ENCODE results near the gene INTS7.
"Not testable (repeated sequence)": the region's sequence is repeated elsewhere in the genome, so short reads cannot be mapped to it uniquely, and the experiment has no call there.

The INTS7 gene

DNA sequence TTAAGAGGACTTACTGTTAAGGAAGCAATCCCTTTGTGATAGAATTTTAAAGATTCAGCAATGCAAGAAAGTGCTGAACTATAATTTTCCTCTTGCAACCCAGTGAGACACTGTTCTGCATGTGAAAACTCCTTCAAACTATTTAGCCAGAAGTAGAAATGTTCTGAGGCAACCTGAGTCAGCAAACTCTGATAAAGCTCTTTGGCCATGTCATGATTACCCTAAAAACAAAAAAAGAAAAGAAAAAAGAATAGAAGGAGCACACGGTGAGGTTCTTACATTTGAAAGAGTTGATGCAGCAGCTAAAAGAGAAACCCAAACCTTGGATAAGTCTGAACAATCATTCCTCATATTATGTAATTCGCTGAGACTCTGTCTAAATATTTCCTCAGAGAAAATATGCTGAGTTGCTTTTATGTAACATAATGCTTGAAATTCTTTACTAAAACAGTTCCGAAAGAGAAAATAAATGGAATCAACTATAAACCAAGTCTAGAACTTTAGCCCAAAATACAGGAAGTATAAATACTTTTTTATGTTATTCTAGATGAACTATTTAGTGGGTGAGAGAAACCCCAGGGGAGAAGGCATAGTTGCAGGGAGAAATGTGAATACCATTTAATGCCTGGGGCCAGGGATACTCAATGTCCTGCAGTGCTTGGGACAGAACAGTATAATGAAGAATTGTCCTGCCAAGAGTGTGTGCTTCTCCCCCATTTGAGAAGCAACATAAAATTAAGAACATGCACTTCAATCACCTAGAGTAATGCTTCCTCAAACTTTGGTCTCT is 60.0 kb downstream of the INTS7 start:
- DNase-seq: no peak

DNA sequence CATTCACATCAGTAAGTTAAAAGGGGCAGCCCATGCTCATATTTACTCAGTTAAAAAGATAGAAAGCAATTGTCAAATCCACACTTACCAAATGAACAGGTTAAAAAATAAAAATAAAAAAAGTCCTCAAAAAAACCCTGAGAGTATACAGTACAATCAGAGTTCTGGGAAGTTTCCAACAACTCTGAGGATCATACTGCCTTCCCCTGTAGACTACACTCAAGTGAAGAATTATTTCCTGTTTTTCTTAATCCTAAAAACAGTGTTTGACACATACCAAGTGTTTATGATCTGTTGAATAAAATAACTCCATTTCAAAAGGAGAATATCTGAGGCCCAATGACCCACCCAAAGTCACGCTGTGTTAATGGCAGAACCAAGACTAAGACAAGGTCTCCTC is 61.8 kb downstream of the INTS7 start:
- DNase-seq: no peak

DNA sequence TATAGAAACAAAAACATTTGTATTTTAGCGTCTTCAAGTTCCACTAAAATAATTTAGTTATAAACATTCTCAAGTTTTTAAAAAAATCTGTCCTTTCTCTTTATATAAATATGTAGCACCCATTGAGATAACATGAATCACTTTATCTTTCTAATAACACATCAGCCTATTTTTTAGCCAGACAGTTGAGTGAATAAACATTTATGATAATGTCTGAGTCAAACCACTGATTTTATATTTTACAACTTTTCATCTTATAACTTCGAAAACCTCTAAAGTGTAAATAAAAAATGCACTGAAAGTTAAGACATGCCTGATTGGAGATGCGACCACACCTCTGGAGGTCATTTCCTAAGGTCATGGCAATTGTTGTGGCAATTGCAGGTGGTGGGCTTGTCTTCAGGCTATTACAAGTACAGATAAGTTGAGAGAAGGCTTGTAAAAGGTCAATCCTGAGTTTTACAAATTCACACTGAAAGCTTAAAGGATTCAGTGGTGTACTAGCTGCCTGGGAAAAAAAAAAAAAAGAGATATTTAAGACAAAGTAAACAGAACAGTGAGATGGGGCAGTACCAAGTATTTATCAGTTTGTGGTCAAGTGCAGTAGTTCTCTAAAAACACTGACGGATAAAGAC is 67.0 kb downstream of the INTS7 start:
- DNase-seq: no peak

- DNase-seq: no peak
These were observed 67.7 kb downstream of the INTS7 start for GRCh38 chr1:211967704-211968103.

- DNase-seq: peak in 1 of 2 donors; percentile 7
These were observed 70.1 kb downstream of the INTS7 start for GRCh38 chr1:211965108-211965805.

GRCh38 chr1:211959680-211960079 is 75.7 kb downstream of the INTS7 start:
- no peak for DNase-seq

- DNase-seq: no peak
These were observed 76.1 kb downstream of the INTS7 start for GRCh38 chr1:211959221-211959620.

DNA sequence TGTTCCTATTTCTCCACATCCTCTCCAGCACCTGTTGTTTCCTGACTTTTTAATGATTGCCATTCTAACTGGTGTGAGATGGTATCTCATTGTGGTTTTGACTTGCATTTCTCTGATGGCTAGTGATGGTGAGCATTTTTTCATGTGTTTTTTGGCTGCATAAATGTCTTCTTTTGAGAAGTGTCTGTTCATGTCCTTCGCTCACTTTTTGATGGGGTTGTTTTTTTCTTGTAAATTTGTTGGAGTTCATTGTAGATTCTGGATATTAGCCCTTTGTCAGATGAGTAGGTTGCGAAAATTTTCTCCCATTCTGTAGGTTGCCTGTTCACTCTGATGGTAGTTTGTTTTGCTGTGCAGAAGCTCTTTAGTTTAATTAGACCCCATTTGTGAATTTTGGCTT is 81.3 kb downstream of the INTS7 start:
- DNase-seq: not testable (repeated sequence)

- DNase-seq: not testable (repeated sequence)
These were observed 81.8 kb downstream of the INTS7 start for GRCh38 chr1:211953543-211953942.

DNA sequence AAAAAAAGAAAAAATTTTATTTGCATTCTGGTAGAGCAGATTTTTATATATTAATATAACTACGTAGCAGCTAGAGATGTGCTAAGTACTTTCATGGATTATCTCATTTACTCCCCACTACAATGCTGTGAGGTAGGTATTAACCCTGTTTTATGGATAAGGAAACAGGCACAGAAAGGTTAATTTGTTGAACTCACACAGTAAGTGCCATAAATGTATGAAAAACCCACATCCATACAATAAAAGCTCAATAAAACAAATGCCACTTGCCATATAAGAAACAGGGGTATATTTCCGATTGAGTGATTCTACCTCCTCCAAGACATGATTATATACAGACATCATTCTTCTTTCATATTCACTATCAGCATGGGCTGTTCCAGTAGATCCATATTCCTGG is 83.1 kb downstream of the INTS7 start:
- no peak for DNase-seq

DNA sequence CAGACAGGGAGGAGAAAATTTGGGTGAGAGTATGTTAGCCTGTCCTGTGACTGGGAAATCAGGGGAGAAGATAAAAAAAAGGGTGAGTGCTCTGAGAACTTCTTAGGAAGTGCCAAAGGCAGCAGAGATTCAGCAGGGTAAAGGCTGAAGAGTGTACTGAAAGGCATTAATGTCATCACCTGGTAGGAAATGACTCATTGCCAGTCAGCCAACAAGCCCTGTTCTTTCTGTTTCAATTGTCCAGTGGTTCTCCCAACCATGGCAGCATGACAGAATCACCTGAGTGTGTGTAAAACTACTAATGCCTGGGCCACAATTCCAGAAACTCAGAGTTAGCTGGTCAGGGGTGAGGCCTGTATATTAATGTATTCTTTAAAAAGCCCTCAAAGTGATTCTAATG is 83.5 kb downstream of the INTS7 start:
- DNase-seq: no peak

DNA sequence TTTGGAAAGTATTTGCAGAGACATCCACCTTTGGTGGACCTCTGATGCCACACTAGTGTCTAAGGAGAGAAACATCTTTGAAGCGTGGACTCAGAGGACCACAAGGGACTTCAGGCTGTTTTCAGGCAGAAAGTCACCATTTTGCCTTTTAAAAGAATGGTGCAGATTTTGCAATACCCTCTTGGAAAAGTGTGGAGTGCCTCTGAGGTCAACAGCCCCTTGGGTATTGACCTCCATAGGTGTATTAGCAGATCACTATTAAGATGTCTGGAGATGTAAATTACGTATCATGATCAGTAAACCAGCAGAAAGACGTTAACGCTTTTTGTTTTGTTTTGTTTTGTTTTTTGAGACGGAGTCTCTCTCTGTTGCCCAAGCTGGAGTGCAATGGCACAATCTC is 87.0 kb downstream of the INTS7 start:
- DNase-seq: no peak

DNA sequence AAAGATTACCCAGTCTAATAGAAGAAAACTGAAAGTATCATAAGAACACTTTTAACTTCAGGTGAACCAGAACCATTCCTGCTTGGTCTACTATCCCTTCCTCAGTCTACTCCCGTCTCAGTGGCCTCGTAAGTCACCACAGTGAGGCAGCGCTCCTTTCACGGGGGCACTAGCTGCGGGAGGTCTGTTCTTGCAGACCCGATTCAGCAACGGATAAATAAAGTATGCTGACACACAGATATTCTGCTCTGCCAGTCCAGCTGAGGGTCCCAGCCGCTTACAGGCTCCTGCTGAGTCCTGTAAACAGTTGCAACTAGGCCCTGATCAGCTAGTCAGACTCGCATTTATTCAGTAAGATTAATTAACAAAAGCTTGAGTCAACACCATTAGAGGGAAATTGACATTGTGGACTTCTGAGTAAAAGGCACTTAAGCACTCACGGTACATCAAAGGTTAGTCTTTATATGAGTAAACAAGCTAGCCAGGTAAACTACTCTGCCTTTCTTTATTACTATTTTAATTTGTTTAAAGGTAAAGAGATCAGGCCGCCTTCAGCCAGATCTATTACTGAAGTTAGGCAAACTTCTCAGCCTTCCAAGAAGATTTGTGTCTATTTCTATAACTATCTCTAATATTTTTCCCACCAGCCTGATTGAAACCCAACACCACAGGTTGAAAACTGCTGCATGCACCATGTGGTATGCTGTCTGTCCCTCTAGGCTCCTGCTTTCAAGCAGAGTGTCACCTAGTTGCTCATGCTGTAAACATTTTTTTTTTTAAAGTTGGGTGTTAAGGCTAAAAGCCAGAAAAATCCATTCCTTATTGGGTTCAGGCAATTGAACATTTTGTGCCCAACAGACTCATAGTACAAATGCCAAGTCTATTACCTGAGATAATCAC is 87.7 kb downstream of the INTS7 start:
- DNase-seq: no peak

GRCh38 chr1:211944733-211945500 is 90.4 kb downstream of the INTS7 start:
- DNase-seq: no peak

GRCh38 chr1:211942583-211942982 is 92.8 kb downstream of the INTS7 start:
- DNase-seq: no peak

- DNase-seq: peak in 1 of 2 donors; percentile 21
These were observed 95.4 kb downstream of the INTS7 start for GRCh38 chr1:211939876-211940468.

GRCh38 chr1:211938561-211938997 is 96.8 kb downstream of the INTS7 start:
- peak in 1 of 2 donors; percentile 51 for DNase-seq

GRCh38 chr1:211937422-211937821 is 97.9 kb downstream of the INTS7 start:
- DNase-seq: not testable (repeated sequence)

- DNase-seq: peak in 1 of 2 donors; percentile 25
These were observed 99.8 kb downstream of the INTS7 start for GRCh38 chr1:211935448-211935970.

DNA sequence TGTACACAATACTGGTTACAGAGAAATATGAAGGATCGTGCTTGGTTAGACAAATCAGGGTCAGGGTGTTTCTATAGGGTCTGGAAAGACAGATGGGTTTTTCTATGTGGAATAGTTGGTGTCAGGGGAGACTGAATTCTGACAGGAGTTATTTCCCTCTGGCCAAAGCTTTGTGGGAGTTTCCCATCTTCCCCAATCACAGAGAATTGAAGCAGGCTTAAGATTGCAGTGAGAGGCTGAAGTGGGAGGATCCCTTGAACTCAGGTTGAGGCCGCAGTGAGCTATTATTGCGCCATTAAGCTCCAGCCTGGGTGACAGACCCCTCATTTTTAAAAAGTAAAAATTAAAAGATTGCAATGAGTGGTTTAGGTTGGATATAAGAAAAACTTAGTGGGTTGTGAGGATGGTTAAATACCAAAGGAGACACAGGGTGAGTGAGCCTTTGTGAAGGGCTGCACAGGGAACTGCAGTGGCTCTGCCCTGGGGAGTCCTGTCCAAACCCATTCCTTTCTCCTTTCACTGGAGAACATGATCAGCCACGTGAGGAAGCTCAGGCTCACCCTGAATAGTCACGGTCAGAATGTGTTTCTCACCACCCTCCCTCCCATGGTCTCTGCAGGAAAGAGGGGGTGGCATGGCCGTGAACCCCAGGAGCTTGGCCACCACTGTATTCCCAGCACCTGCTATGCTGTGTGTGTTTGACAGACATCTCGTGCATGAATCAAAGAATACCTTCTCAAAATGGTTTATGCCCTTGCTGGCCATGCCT is 101.2 kb downstream of the INTS7 start:
- DNase-seq: no peak

DNA sequence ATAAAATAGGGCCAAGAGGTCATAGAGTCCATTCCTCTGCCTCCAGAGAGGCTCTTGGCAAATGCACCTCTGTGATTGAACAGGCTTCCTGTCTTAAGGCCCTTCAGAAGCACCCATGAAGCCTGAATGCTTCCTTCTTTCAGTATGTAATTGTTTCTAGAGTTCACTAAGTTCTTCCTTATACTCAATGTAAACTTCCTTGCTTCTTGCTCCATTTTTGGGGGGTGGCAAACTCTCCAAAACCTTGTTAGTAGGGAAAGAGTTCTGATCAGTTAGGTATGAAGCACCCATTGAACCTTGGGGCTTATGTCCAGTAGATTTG is 102.5 kb downstream of the INTS7 start:
- no peak for DNase-seq
